Fibroblast of villous mesenchyme (primary cell): ENCODE measurements around the gene MEPE. TPM values are rescaled to one million over a fixed set of nuclear protein-coding genes. Genes with fewer than 3 reads are reported as not detected.
A peak's percentile ranks its signal among the peaks of the same experiment; 100 is the strongest.

Experiments used
- DNase-seq: peaks from one replicate; pipeline ENCODE4 v3.0.0-alpha.2; 2010; ENCODE audit warnings: low read depth
- H3K4me3 ChIP-seq: 2 replicates; pipeline ENCODE4 v1.5.1; 2011; ENCODE audit warnings: low read depth, mild to moderate bottlenecking, low read length
- CTCF ChIP-seq: IDR thresholded peaks from 2 replicates; pipeline ENCODE4 v1.5.1; 2012; ENCODE audit warnings: low read depth, mild to moderate bottlenecking, low read length; ENCODE audit not compliant: insufficient read depth
- total RNA-seq: library from RNA; depleted of rRNA; stranded (reverse); fragments of >200 nt; gene quantifications from 2 replicates; pipeline ENCODE4 v1.2.3, GENCODE V29; 2012

Gene MEPE
- total RNA-seq, 1 donor, result not detected

- no peak for DNase-seq
- no peak for TF ChIP-seq CTCF
- no peak overlapping the region for H3K4me3 ChIP-seq
Measured at GRCh38 chr4:87851332-87851731, 18.6 kb downstream of the MEPE start.

DNA sequence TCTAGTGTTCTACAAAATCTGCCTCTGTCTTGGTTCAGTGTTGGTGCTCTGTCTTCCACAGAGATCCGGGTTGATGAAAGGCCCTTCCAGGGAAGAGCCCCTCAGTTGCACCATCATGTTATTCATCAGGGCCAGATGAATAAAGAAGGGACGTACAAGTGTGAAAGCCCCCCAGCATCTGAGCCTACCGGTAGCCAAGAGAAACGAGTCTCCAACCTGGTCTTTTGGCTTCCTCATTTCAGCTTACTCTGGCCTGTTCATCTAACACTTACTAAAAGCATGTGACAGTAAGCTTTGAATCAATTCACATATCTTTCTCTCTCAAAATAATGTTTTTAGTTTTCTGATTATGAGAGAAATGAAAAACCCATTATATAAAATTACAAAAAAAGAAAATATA lies 19.2 kb downstream of the MEPE start:
- DNase-seq, result no peak
- TF ChIP-seq CTCF, result no peak
- no peak overlapping the region for H3K4me3 ChIP-seq

GRCh38 chr4:87853108-87853507 lies 20.3 kb downstream of the MEPE start:
- TF ChIP-seq CTCF, result peak; percentile 46
- DNase-seq, result peak; percentile 65
- H3K4me3 ChIP-seq, result no peak overlapping the region

GRCh38 chr4:87853891-87854290 lies 21.1 kb downstream of the MEPE start:
- no peak for DNase-seq
- TF ChIP-seq CTCF, result no peak
- H3K4me3 ChIP-seq, result no peak overlapping the region

GRCh38 chr4:87855559-87855958 lies 22.8 kb downstream of the MEPE start:
- no peak for TF ChIP-seq CTCF
- H3K4me3 ChIP-seq, result no peak overlapping the region
- DNase-seq, result no peak

- TF ChIP-seq CTCF, result no peak
- no peak for DNase-seq
- H3K4me3 ChIP-seq, result no peak overlapping the region
Measured at GRCh38 chr4:87856816-87857215, 24.0 kb downstream of the MEPE start.

DNA sequence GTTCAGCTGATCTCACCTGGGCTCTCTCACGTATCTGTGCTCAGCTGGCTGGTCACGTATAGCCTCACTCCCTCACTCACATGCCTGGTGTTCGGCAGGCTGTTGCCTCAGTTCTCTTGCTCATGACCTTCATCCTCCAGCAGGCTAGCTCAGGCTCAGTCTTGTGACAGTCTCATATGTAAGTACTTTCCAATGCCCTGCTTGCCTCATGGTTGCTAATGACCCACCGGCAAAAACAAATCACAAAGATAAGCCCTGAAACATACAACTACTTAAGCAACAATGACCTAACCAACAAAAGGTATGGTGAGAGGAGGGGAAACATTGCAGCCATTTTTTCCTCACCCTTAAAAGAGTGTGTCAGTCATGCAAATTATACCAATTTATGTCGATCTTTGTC lies 25.0 kb downstream of the MEPE start:
- DNase-seq, result no peak
- no peak for TF ChIP-seq CTCF
- H3K4me3 ChIP-seq, result no peak overlapping the region
